Measurements from ENCODE around the gene RSBN1L. TPM values are rescaled to one million over a fixed set of nuclear protein-coding genes. Genes with fewer than 3 reads are reported as not detected.

The RSBN1L gene
- total and polyA plus RNA-seq, 2 donors (not counting 3 experiments of a cell fraction or from before 2014, with no cell fraction given): 3.0 to 13.1 TPM

DNA sequence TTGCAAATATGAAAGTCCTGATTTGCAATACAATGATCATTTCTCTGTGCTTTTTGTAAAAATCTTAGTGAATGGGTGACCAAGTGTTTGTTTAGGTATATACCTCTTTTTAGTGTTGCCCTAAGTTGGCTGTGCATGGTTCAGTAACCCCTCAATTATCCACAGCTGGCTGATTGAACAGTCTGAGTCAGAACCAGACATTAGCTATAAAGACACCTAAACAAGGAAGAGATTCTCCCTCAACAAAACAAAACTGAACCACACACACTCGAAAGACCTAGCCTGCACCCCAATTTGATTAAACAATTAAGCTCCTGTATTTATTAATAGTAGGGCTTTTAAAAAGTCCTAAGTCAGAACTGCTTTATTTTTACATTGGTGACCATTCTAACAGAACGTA, 2.8 kb downstream of the RSBN1L start:
- DNase-seq (ENCODE audit: low read depth, low spot score): peak; percentile 15
- no peak overlapping the region for H3K9ac ChIP-seq (replicated peaks; ENCODE audit: extremely low read depth, insufficient read depth, low read length)

DNA sequence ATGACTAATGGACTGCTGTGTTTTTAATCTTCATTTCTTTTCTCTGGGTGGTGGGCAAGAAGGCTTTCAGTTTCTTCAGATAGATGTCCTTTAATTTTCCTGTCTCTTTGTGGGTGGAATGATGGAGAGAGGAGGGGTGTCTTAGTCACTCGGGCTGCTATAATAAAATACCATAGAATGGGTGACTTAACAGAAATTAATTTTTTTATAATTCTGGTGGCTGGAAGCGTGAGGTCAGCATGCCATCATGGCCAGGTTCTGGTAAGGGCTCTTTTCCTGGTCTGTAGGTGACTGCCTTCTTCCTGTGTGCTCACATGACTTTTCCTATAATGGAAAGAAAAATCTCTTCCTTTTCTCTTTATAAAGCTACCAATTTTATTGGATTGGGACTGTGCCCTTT, 6.3 kb downstream of the RSBN1L start:
- POLR2A ChIA-PET: interaction anchor here (0.7 kb wide), 1 partner anchor 452 kb away, joined by 3 read pairs; no protein-coding TSS in a partner anchor
- dilution Hi-C loops (cut with MboI; ENCODE audit: extremely low pct_ligation_motif_present, low sequenced_read_pairs): no loop called here
- no TSS peak for BruUV-seq (replicated peaks)
- TF ChIP-seq JUN (IDR thresholded peaks at IDR 0.05; ENCODE audit: borderline replicate concordance, insufficient read depth, insufficient read length, low read depth) (no peak), GATA2 (IDR thresholded peaks at IDR 0.05; ENCODE audit: insufficient read depth, insufficient read length, low read depth, low read length) (no peak)
- no peaks in the 10 kb centered on the region for H3K9me3 ChIP-seq (replicated peaks; ENCODE audit: control insufficient read depth, insufficient read depth, low read length)
- H3K27me3 ChIP-seq (ENCODE audit: control insufficient read depth in 2 of 2, insufficient read depth in 2 of 2, low read length in 2 of 2): no peaks in the 10 kb centered on the region
- no peak overlapping the region for H3K27ac ChIP-seq (ENCODE audit: insufficient read depth, low read depth, low read length)
- no peak overlapping the region for H2AFZ ChIP-seq (ENCODE audit: low read depth, low read length)
- no peak overlapping the region for H3K4me2 ChIP-seq (ENCODE audit: insufficient read depth, low read length)
- intact Hi-C loops (cut with micrococcal nuclease): no loop called here
- H3K9me1 ChIP-seq (replicated peaks; ENCODE audit: control insufficient read depth, extremely low read depth, insufficient read depth, low read length): no peaks in the 10 kb centered on the region
- FAIRE-seq (no peak), DNase-seq (ENCODE audit: low read depth, low spot score) (no peak)
- H3K79me2 ChIP-seq (ENCODE audit: control insufficient read depth, insufficient read depth, low read length): peaks cover 84% of the 10 kb centered on the region
- H3K36me3 ChIP-seq (ENCODE audit: control insufficient read depth in 2 of 2, extremely low read depth in 1 of 2, insufficient read depth in 2 of 2, low read length in 2 of 2): no peaks in the 10 kb centered on the region
- CTCF ChIA-PET: interaction anchor here (1.1 kb wide), 2 partner anchors 29 to 51 kb away, joined by 3 to 7 read pairs; no protein-coding TSS in a partner anchor
- H3K4me1 ChIP-seq (ENCODE audit: control insufficient read depth, extremely low read depth, insufficient read depth, low read length): peaks cover 18% of the 10 kb centered on the region
- no peak overlapping the region for H3K4me3 ChIP-seq (replicated peaks in 1 of 3; ENCODE audit: insufficient read depth in 1 of 3, low read depth in 1 of 3, low read length in 3 of 3)
- peaks cover 3% of the 10 kb centered on the region for H4K20me1 ChIP-seq (replicated peaks; ENCODE audit: control insufficient read depth, extremely low read depth, insufficient read depth, low read length)
- H3K9ac ChIP-seq (replicated peaks; ENCODE audit: extremely low read depth, insufficient read depth, low read length): no peak overlapping the region

More for the DNA sequence above, 2.8 kb downstream of the RSBN1L start:
- Histone ChIP-seq H3K27ac (ENCODE audit: insufficient read depth, low read depth, low read length) (no peak overlapping the region), H3K4me3 (replicated peaks in 1 of 3; ENCODE audit: insufficient read depth in 1 of 3, low read depth in 1 of 3, low read length in 3 of 3) (no peak overlapping the region), H3K9me1 (replicated peaks; ENCODE audit: control insufficient read depth, extremely low read depth, insufficient read depth, low read length) (no peaks in the 10 kb centered on the region), H3K27me3 (ENCODE audit: control insufficient read depth in 2 of 2, insufficient read depth in 2 of 2, low read length in 2 of 2) (no peaks in the 10 kb centered on the region), H3K4me2 (ENCODE audit: insufficient read depth, low read length) (peak overlapping the region; percentile 90), H3K36me3 (ENCODE audit: control insufficient read depth in 2 of 2, extremely low read depth in 1 of 2, insufficient read depth in 2 of 2, low read length in 2 of 2) (no peaks in the 10 kb centered on the region), H4K20me1 (replicated peaks; ENCODE audit: control insufficient read depth, extremely low read depth, insufficient read depth, low read length) (peaks cover 3% of the 10 kb centered on the region), H3K4me1 (ENCODE audit: control insufficient read depth, extremely low read depth, insufficient read depth, low read length) (peaks cover 23% of the 10 kb centered on the region), H3K9me3 (replicated peaks; ENCODE audit: control insufficient read depth, insufficient read depth, low read length) (no peaks in the 10 kb centered on the region), H2AFZ (ENCODE audit: low read depth, low read length) (no peak overlapping the region), H3K79me2 (ENCODE audit: control insufficient read depth, insufficient read depth, low read length) (peaks cover 71% of the 10 kb centered on the region)
- CTCF ChIA-PET: interaction anchor here (1.5 to 4.1 kb wide), 2 partner anchors 41 to 48 kb away, joined by 4 to 37 read pairs; no protein-coding TSS in a partner anchor
- POLR2A ChIA-PET: no interaction called here
- no TSS peak for BruUV-seq (replicated peaks)
- dilution Hi-C loops (cut with MboI; ENCODE audit: extremely low pct_ligation_motif_present, low sequenced_read_pairs): no loop called here
- no peak for FAIRE-seq
- no peak for TF ChIP-seq POLR2AphosphoS5 (IDR thresholded peaks at IDR 0.05; ENCODE audit: insufficient read depth, low read depth, low read length)
- no peak for TF ChIP-seq MYC (IDR thresholded peaks at IDR 0.05; ENCODE audit: low read depth, low read length)
- no peak for TF ChIP-seq POLR2A (IDR thresholded peaks at IDR 0.05; ENCODE audit: low read depth, low read length)
- no peak for TF ChIP-seq EZH2 (IDR thresholded peaks at IDR 0.05; ENCODE audit: borderline replicate concordance, low read depth, low read length, severe bottlenecking)
- intact Hi-C loops (cut with micrococcal nuclease): loop anchor here (5.0 kb wide), 2 partner anchors 98 to 162 kb away; partner anchors contain the start of genes PHTF2, PTPN12 and TMEM60
